ENCODE data around the gene TCHP. TPM values are rescaled to one million over a fixed set of nuclear protein-coding genes. Genes with fewer than 3 reads are reported as not detected.
"Not testable (repeated sequence)": the region's sequence is repeated elsewhere in the genome, so short reads cannot be mapped to it uniquely, and the experiment has no call there.

TCHP gene
- total RNA-seq, 1 donor from 2014 or later: 4.2 TPM

- Histone ChIP-seq H3K27ac (no peak overlapping the region), H3K4me1 (no peaks in the 10 kb centered on the region), H3K9me3 (no peaks in the 10 kb centered on the region), H3K36me3 (peaks cover 30 to 49% of the 10 kb centered on the region in 2 donors), H3K4me3 (no peak overlapping the region), H3K27me3 (no peaks in the 10 kb centered on the region)
- DNase-seq (ENCODE audit: low spot score in 2 of 2): no peak
- peak in 2 of 3 experiments; percentile 40 to 45 for TF ChIP-seq CTCF (IDR thresholded peaks at IDR 0.05)
- intact Hi-C loops (cut with DNase I): no loop called here
Observed at GRCh38 chr12:109927622-109928021, 27.5 kb downstream of the TCHP start.

GRCh38 chr12:109928058-109928656 lies 28.1 kb downstream of the TCHP start:
- intact Hi-C loops (cut with DNase I): no loop called here
- TF ChIP-seq CTCF (IDR thresholded peaks at IDR 0.05): no peak
- Histone ChIP-seq H3K4me3 (no peak overlapping the region), H3K36me3 (peaks cover 36 to 49% of the 10 kb centered on the region in 2 donors), H3K4me1 (no peaks in the 10 kb centered on the region), H3K27me3 (no peaks in the 10 kb centered on the region), H3K27ac (no peak overlapping the region), H3K9me3 (no peaks in the 10 kb centered on the region)
- DNase-seq (ENCODE audit: low spot score in 2 of 2): no peak

GRCh38 chr12:109929326-109929725 lies 29.3 kb downstream of the TCHP start:
- H3K36me3 ChIP-seq: peaks cover 45 to 60% of the 10 kb centered on the region in 2 donors
- H3K27me3 ChIP-seq; H3K9me3 ChIP-seq; H3K27ac ChIP-seq; H3K4me1 ChIP-seq; intact Hi-C loops (cut with DNase I); H3K4me3 ChIP-seq; DNase-seq (ENCODE audit: low spot score in 2 of 2): not testable (repeated sequence)

DNA sequence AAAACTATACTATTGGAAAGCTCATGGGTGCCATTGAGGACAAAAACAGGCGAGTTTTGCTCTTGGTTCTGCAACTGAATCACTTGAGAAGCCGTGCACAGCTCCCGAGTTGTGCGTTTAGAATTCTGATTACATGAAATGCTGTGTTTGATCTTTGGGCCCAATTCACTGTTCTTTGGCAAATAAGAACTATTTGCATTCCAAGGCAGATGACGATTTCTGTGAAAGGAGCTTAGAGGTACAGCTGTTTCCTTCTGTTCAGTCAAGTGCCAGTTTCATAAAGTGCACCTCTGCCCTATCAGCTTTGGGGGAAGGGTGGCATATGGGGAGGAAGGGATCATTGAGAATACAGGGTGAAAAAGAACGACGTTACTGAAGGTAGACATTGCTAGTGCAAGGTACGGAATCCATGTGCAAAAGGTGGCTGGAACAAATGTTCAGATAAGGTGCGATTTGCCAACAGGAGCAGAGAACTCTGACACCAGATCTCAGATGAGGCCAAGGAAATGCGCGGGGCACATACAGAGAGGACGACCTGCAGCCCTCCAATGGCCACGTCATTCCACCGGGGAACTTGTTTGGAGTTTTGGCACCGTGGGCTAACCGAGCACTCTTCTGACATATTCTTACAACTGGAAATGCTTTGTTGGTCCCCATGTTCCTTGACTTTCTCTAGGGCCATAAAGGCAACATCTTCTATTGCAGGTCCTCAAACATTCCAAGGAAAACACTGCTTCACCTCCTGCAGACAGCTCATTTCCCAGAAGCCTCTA lies 30.1 kb downstream of the TCHP start:
- H3K4me3 ChIP-seq: no peak overlapping the region
- TF ChIP-seq CTCF (IDR thresholded peaks at IDR 0.05): no peak
- intact Hi-C loops (cut with DNase I): no loop called here
- H3K4me1 ChIP-seq: no peaks in the 10 kb centered on the region
- peaks cover 50 to 66% of the 10 kb centered on the region in 2 donors for H3K36me3 ChIP-seq
- no peak for DNase-seq (ENCODE audit: low spot score in 2 of 2)
- H3K9me3 ChIP-seq: no peaks in the 10 kb centered on the region
- no peaks in the 10 kb centered on the region for H3K27me3 ChIP-seq
- no peak overlapping the region for H3K27ac ChIP-seq

GRCh38 chr12:109931143-109931542 lies 31.1 kb downstream of the TCHP start:
- H3K4me3 ChIP-seq: no peak overlapping the region
- no peaks in the 10 kb centered on the region for H3K27me3 ChIP-seq
- intact Hi-C loops (cut with DNase I): no loop called here
- DNase-seq (ENCODE audit: low spot score in 2 of 2): no peak
- H3K36me3 ChIP-seq: peaks cover 59 to 74% of the 10 kb centered on the region in 2 donors
- no peaks in the 10 kb centered on the region for H3K9me3 ChIP-seq
- no peak for TF ChIP-seq CTCF (IDR thresholded peaks at IDR 0.05)
- no peaks in the 10 kb centered on the region for H3K4me1 ChIP-seq
- H3K27ac ChIP-seq: no peak overlapping the region

DNA sequence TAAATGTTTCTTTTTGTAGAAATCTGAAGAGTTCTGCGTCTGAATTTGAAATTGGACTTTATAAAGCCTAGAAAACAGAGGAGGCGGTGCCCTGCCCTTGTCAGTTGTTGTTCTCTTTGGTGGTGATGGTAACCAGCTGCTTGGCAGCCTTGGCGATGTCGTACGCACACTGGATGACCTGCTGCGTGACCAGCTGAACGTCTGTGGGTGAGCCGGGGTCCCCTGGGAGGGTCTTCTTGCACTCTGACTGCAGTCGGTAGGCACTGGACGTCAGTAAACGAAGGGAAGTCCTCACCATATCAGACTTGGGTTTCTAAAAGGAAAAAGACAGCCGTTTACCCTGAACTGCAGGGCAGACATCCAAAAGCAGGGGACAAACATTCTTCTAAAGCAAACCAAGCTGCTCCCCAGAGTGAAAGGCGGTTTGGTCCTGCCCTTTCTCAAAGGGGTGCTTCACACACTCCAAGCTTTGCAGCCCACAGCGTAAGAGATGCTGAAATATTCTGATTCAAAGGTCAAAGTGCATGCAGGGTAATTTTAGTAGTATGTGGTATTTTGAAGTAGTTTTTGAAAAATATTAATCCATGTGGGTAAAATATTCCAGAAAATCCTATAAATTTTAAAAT lies 32.9 kb downstream of the TCHP start:
- no peak for TF ChIP-seq CTCF (IDR thresholded peaks at IDR 0.05)
- intact Hi-C loops (cut with DNase I): no loop called here
- Histone ChIP-seq H3K9me3 (no peaks in the 10 kb centered on the region), H3K36me3 (peaks cover 64 to 83% of the 10 kb centered on the region in 2 donors), H3K4me3 (no peak overlapping the region), H3K27me3 (no peaks in the 10 kb centered on the region), H3K27ac (no peak overlapping the region), H3K4me1 (no peaks in the 10 kb centered on the region)
- DNase-seq (ENCODE audit: low spot score in 2 of 2): no peak

Data from ascending aorta (tissue), 2 donors.